Ovary (tissue), 10 donors: ENCODE data around the gene RNF187. TPM values are rescaled to one million over a fixed set of nuclear protein-coding genes. Genes with fewer than 3 reads are reported as not detected.

Experiments used
- DNase-seq, 5 donors: peaks; one replicate each; pipeline ENCODE4 v3.0.0-alpha.2; 2019 to 2020
- H3K27ac ChIP-seq, 2 donors: fragments of 200-600 bp; one replicate each; pipeline versions ENCODE4 v1.5.1 to v1.8.0; 2019 to 2022
- H3K27me3 ChIP-seq: fragments of 200-600 bp; one replicate; pipeline ENCODE4 v1.8.0; 2022
- H3K36me3 ChIP-seq: fragments of 200-600 bp; sonication (generic); one replicate; pipeline ENCODE4 v1.5.1; 2019
- H3K4me1 ChIP-seq: one replicate; pipeline ENCODE4 v1.8.1; 2013; ENCODE audit warnings: mild to moderate bottlenecking, moderate library complexity; ENCODE audit not compliant: insufficient read depth
- H3K4me3 ChIP-seq: fragments of 200-600 bp; sonication (generic); one replicate; pipeline ENCODE4 v1.5.1; 2017
- H3K9me3 ChIP-seq, 2 donors: fragments of 200-600 bp in 1 of 2; sonication (generic) in 1 of 2; one replicate each; pipeline versions ENCODE4 v1.5.1 to v1.8.1; 2013 to 2019; ENCODE audit warnings: mild to moderate bottlenecking in 1 of 2, moderate library complexity in 1 of 2
- EP300 ChIP-seq: sonication (generic); formaldehyde crosslinking; IDR thresholded peaks from one replicate; pipeline ENCODE4 v1.6.1; 2017; ENCODE audit warnings: antibody characterized with exemption
- POLR2A ChIP-seq: fragments of 450-650 bp; IDR thresholded peaks from one replicate; pipeline ENCODE4 v1.6.1; 2017; ENCODE audit warnings: antibody characterized with exemption, mild to moderate bottlenecking, moderate library complexity
- WGBS, 3 donors: extraction: QIAGEN DNeasy Blood & Tissue Kit in 1 of 3; methylation state at CpG; one replicate each; pipeline versions ENCODE4 v1.1.5 to v1.1.7; 2013 to 2017; 5-methylcytosine and 5-hydroxymethylcytosine counted together
- intact Hi-C, 4 donors: fragments of 100-400 bp; cut with DNase I; formaldehyde crosslinking; loops; one replicate each; pipeline versions ENCODE4 v1.11.0 to v1.15.1; 2022 to 2023
- long read RNA-seq, 3 donors: library from polyadenylated mRNA in 2 of 3; unstranded in 2 of 3; transcript quantifications; one replicate each; pipeline ENCODE4 v2.0.0 and lab custom pipeline, GENCODE V29; 2021 to 2026
- polyA plus RNA-seq, 2 donors: library from polyadenylated mRNA; stranded (reverse); fragments of 200-250 nt in 1 of 2; fragments of 350-450 nt in 1 of 2; fragmentation: Illumina TruSeq in 1 of 2; extraction: RNeasy Lipid Tissue Mini Kit (QIAGEN cat#74804) in 1 of 2; gene quantifications; one replicate each; pipeline ENCODE4 v1.2.3, GENCODE V29; 2013 to 2014
- total RNA-seq, 7 donors: library from RNA; depleted of rRNA in 2 of 7; stranded (reverse); fragments of >200 nt in 2 of 7; fragmentation: NEBNext Ultra II Directional in 3 of 7; extraction: Animal tissue kit (Norgen Biotek cat#: 25700) in 3 of 7; gene quantifications; one replicate each; pipeline versions ENCODE4 v1.1.0 to v1.2.4, GENCODE V29; 2016 to 2023
- TF ChIP-seq, protein P1 (sequence below), 3 donors: fragments of 450-650 bp in 2 of 3; fragments of 200-600 bp in 1 of 3; IDR thresholded peaks; one replicate each; pipeline versions ENCODE4 v1.5.1 to v1.8.0; 2016 to 2022; ENCODE audit warnings: antibody characterized with exemption in 3 of 3, mild to moderate bottlenecking in 1 of 3
- donor health status: DM: no; HTN: no; CAD: no; lungs with moderate emphysema.
- donor health status: DM: no; HTN: no; CAD: no.
- donor health status: Bipolar disorder and iron deficiency.
- donor health status: DM: yes; HTN: yes; CAD: no.
- donor health status: DM: no; HTN: no; CAD: no.
- donor health status: DM: yes; HTN: yes; CAD: no.

RNF187 gene
- total RNA-seq (100 to 1,000 TPM in 5 of 7 donors, 10 to 100 TPM in 2; 37.9 to 165 (median 123) TPM), polyA plus RNA-seq (10 to 100 TPM; 32.2 to 43.0 TPM)
- long read RNA-seq, donor 1, partial matches to known transcripts: 13 of 72 reads
- long read RNA-seq, donor 1, other reads (novel, unspliced or antisense): 57 of 72 reads
- long read RNA-seq, donor 2, transcript RNF187-201 (4 exons, 3,017 nt): major isoform, 51 of 66 reads
- long read RNA-seq, donor 2, partial matches to known transcripts: 0 of 66 reads
- long read RNA-seq, donor 2, other reads (novel, unspliced or antisense): 15 of 66 reads
- long read RNA-seq, donor 3, transcript RNF187-201 (4 exons, 3,017 nt): major isoform, 370 of 488 reads
- long read RNA-seq, donor 3, partial matches to known transcripts: 13 of 488 reads
- long read RNA-seq, donor 3, other reads (novel, unspliced or antisense): 105 of 488 reads

DNA sequence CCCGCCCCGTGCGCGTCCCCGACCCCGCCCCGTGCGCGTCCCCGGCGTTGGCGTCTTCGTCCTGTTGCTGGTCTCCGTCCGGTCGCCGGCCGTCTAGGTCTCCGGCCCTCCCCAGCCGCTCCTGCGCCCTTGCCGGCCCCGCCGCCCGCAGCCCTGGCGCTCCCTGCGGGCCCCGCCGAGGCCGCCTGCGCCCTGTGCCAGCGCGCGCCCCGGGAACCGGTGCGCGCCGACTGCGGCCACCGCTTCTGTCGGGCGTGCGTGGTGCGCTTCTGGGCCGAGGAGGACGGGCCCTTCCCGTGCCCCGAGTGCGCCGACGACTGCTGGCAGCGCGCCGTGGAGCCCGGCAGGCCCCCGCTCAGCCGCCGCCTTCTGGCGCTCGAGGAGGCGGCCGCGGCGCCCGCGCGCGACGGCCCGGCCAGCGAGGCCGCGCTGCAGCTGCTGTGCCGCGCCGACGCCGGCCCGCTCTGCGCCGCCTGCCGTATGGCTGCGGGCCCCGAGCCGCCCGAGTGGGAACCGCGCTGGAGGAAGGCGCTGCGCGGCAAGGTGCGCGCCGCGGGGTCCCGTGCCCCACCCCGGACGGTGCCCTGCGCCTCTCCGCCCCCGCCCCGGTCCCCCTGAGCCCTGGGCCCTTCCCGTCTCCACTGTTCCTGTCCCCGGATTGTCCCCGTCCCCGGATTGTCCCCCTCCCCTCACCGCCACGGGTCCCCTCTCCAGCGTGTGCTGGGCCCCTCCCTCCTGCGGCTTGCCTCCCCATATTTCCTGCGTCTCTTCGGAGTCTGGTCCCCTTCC is at the start of gene RNF187:
TSS of gene RNF187 (plus strand) at position 47 of the 789 bp plus-strand sequence.
- H3K9me3 ChIP-seq: no peaks in the 10 kb centered on the region
- H3K4me1 ChIP-seq: peaks cover 12% of the 10 kb centered on the region
- no peaks in the 10 kb centered on the region for H3K27me3 ChIP-seq
- peak within 1 kb of the TSS; percentile 73 for H3K4me3 ChIP-seq
- TF ChIP-seq, protein P1, sequence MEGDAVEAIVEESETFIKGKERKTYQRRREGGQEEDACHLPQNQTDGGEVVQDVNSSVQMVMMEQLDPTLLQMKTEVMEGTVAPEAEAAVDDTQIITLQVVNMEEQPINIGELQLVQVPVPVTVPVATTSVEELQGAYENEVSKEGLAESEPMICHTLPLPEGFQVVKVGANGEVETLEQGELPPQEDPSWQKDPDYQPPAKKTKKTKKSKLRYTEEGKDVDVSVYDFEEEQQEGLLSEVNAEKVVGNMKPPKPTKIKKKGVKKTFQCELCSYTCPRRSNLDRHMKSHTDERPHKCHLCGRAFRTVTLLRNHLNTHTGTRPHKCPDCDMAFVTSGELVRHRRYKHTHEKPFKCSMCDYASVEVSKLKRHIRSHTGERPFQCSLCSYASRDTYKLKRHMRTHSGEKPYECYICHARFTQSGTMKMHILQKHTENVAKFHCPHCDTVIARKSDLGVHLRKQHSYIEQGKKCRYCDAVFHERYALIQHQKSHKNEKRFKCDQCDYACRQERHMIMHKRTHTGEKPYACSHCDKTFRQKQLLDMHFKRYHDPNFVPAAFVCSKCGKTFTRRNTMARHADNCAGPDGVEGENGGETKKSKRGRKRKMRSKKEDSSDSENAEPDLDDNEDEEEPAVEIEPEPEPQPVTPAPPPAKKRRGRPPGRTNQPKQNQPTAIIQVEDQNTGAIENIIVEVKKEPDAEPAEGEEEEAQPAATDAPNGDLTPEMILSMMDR (IDR thresholded peaks at IDR 0.05): peak in 1 of 3 donors; percentile 4
- no peak for TF ChIP-seq POLR2A
- no peak for TF ChIP-seq EP300
- intact Hi-C loops: loop anchor here in 1 of 4 donors (10.0 kb wide), 1 partner anchor 353 kb away; no protein-coding TSS in a partner anchor
- WGBS, 3 donors: 0 to 1% (median 0%) methylated on average over 50 to 113 of the region's 113 CpGs
- peak within 1 kb of the TSS; percentile 94 to 99 for H3K27ac ChIP-seq
- DNase-seq: peak; percentile 87 to 95 (median 92)
- no peaks in the 10 kb centered on the region for H3K36me3 ChIP-seq

DNA sequence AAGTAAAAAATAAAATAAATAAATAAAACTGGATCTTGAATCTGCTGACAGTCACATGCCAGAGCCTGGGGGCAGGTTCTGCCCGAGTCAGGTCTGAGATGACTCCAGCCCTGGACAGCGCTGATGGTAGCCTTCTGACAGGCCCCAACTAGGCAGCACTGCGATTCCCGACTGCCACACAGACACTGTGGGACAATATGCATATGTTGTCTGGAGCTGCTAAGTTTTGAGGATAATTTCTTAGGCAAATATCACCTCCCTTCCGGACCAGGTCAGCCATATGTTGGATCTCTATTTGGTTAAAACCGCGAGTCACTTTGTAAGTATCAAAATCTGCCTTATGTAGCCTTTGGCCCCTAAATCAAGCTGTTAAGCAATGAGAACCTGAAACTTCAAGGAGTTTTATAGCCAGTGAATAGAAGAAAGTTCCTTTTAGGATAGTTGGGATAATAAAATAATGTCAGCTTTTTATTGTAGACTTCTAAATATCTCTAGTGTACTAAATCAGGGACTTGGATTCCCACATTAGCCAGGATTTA is 49.7 kb upstream of the RNF187 start:
- no peaks in the 10 kb centered on the region for H3K4me1 ChIP-seq
- H3K9me3 ChIP-seq: no peaks in the 10 kb centered on the region
- no peak overlapping the region for H3K4me3 ChIP-seq
- TF ChIP-seq, protein P1 (IDR thresholded peaks at IDR 0.05): no peak
- TF ChIP-seq POLR2A (no peak), EP300 (no peak)
- 78 to 82% (median 82%) methylated on average over 7 of the region's 7 CpGs for WGBS, 3 donors
- H3K36me3 ChIP-seq: no peaks in the 10 kb centered on the region
- intact Hi-C loops: no loop called here
- no peak overlapping the region for H3K27ac ChIP-seq
- H3K27me3 ChIP-seq: no peaks in the 10 kb centered on the region
- DNase-seq: no peak

GRCh38 chr1:228438266-228438665 is 48.9 kb upstream of the RNF187 start:
- no peak overlapping the region for H3K27ac ChIP-seq
- intact Hi-C loops: no loop called here
- H3K9me3 ChIP-seq: no peaks in the 10 kb centered on the region
- no peaks in the 10 kb centered on the region for H3K36me3 ChIP-seq
- no peak for TF ChIP-seq POLR2A
- TF ChIP-seq, protein P1 (IDR thresholded peaks at IDR 0.05): no peak
- no peak for TF ChIP-seq EP300
- no peak overlapping the region for H3K4me3 ChIP-seq
- DNase-seq: no peak
- H3K4me1 ChIP-seq: no peaks in the 10 kb centered on the region
- H3K27me3 ChIP-seq: no peaks in the 10 kb centered on the region
- WGBS, 3 donors: 48 to 73% (median 55%) methylated on average over 1 of the region's 1 CpG

DNA sequence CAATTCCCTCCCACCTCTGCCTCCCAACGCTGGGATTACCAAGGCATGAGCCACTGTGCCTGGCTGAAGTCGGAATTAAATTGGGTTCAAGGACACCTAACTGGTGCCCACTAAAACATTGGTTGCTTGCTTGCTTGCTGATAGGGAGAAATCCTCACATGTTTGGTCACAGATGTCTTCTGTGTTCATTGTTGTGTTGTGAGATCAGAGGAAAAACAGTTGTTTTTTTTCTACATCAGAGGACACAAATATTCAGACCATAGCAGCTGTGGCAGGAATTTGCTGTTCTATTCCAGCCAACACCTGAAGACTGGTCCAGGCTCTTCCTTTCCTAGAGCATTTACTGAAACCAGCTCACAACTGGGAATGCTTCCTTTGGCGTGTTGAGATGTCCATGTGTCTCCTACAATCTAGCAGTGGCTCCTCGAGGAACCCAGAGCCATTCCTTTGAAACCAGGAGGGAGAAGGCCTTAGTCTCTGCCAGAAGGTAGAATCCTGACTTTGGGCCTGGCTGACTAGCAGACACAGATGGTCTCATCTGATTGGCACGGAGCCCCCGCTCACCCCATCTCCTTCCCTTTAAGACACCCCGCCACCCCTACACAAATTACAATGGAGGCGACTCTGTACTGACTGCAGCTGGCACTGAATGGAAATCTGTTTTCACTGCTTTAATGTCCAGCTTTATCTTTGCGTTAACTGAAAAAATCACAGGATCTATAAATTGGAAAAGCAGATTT is 46.3 kb upstream of the RNF187 start:
- intact Hi-C loops: no loop called here
- no peak overlapping the region for H3K27ac ChIP-seq
- H3K9me3 ChIP-seq: no peaks in the 10 kb centered on the region
- no peak overlapping the region for H3K4me3 ChIP-seq
- H3K27me3 ChIP-seq: no peaks in the 10 kb centered on the region
- no peak for DNase-seq
- 61 to 72% (median 64%) methylated on average over 9 of the region's 9 CpGs for WGBS, 3 donors
- no peaks in the 10 kb centered on the region for H3K36me3 ChIP-seq
- H3K4me1 ChIP-seq: peaks cover 4% of the 10 kb centered on the region
- TF ChIP-seq, protein P1 (IDR thresholded peaks at IDR 0.05): no peak
- TF ChIP-seq EP300: no peak
- TF ChIP-seq POLR2A: no peak
